ENCODE measurements around the gene CCDC134. TPM values are rescaled to one million over a fixed set of nuclear protein-coding genes. Genes with fewer than 3 reads are reported as not detected.
A peak's percentile ranks its signal among the peaks of the same experiment; 100 is the strongest.

Gene CCDC134
- total RNA-seq, 1 experiment from 2014 or later, result 7.9 TPM

- POLR2A ChIA-PET (ENCODE audit: unreplicated experiment), result interaction anchor here (0.6 kb wide), 1 partner anchor 35 kb away, joined by 3 read pairs; no protein-coding TSS in a partner anchor
- CTCF ChIA-PET, result interaction anchor here (2.0 kb wide), 1 partner anchor 35 kb away, joined by 6 read pairs; no protein-coding TSS in a partner anchor
- H3K9me2 ChIP-seq (replicated peaks; ENCODE audit: low read length), result no peaks in the 10 kb centered on the region
- no peaks in the 10 kb centered on the region for H3K4me1 ChIP-seq (ENCODE audit: insufficient read depth, low read length)
- intact Hi-C loops (cut with micrococcal nuclease), result no loop called here
- DNase-seq (no peak), ATAC-seq (no peak)
- H3K27ac ChIP-seq (ENCODE audit: low read length), result no peak overlapping the region
- H3F3A ChIP-seq (ENCODE audit: low read length, unreplicated experiment), result no peaks in the 10 kb centered on the region
- H3K27me3 ChIP-seq (ENCODE audit: low read length), result no peaks in the 10 kb centered on the region
- no peak overlapping the region for H3K9ac ChIP-seq (ENCODE audit: low read length)
- H3K4me2 ChIP-seq (ENCODE audit: low read length), result no peak overlapping the region
- H3K79me2 ChIP-seq (ENCODE audit: low read length), result no peaks in the 10 kb centered on the region
- TF ChIP-seq CTCF (conservative IDR thresholded peaks at IDR 0.05; ENCODE audit: low read depth, low read length) (no peak), EZH2 (IDR thresholded peaks at IDR 0.05; ENCODE audit: low read length, unreplicated experiment) (no peak), EZH2phosphoT487 (IDR thresholded peaks at IDR 0.05; ENCODE audit: borderline replicate concordance, low read length) (no peak)
- BruUV-seq (replicated peaks), result no TSS peak
- H4K20me1 ChIP-seq (ENCODE audit: low read length), result no peaks in the 10 kb centered on the region
- H3K9me3 ChIP-seq (ENCODE audit: low read length), result no peaks in the 10 kb centered on the region
- H3K4me3 ChIP-seq (ENCODE audit: low read length), result no peak overlapping the region
- no peaks in the 10 kb centered on the region for H3K36me3 ChIP-seq (ENCODE audit: low read depth, low read length)
- H2AFZ ChIP-seq (ENCODE audit: low read length), result 0 out of 2 replicates have a peak overlapping the region, but pooled peaks have one; percentile 22
Measured at GRCh38 chr22:41781507-41781906, 19.0 kb upstream of the CCDC134 start.

- ATAC-seq, result no peak
- no TSS peak for BruUV-seq (replicated peaks)
- Histone ChIP-seq H3K27me3 (ENCODE audit: low read length) (no peaks in the 10 kb centered on the region), H3K9ac (ENCODE audit: low read length) (no peak overlapping the region), H3K9me3 (ENCODE audit: low read length) (no peaks in the 10 kb centered on the region), H3F3A (ENCODE audit: low read length, unreplicated experiment) (no peaks in the 10 kb centered on the region), H3K4me2 (ENCODE audit: low read length) (no peak overlapping the region), H3K4me1 (ENCODE audit: insufficient read depth, low read length) (no peaks in the 10 kb centered on the region), H3K9me2 (replicated peaks; ENCODE audit: low read length) (no peaks in the 10 kb centered on the region), H3K36me3 (ENCODE audit: low read depth, low read length) (no peaks in the 10 kb centered on the region), H2AFZ (ENCODE audit: low read length) (no peak overlapping the region), H4K20me1 (ENCODE audit: low read length) (no peaks in the 10 kb centered on the region), H3K79me2 (ENCODE audit: low read length) (no peaks in the 10 kb centered on the region), H3K27ac (ENCODE audit: low read length) (no peak overlapping the region), H3K4me3 (ENCODE audit: low read length) (no peak overlapping the region)
- POLR2A ChIA-PET (ENCODE audit: unreplicated experiment), result no interaction called here
- no peak for DNase-seq
- CTCF ChIA-PET, result no interaction called here
- intact Hi-C loops (cut with micrococcal nuclease), result no loop called here
- no peak for TF ChIP-seq CTCF (conservative IDR thresholded peaks at IDR 0.05; ENCODE audit: low read depth, low read length)
- TF ChIP-seq EZH2phosphoT487 (IDR thresholded peaks at IDR 0.05; ENCODE audit: borderline replicate concordance, low read length), result no peak
- TF ChIP-seq EZH2 (IDR thresholded peaks at IDR 0.05; ENCODE audit: low read length, unreplicated experiment), result no peak
Measured at GRCh38 chr22:41782316-41782715, 18.2 kb upstream of the CCDC134 start.

- Histone ChIP-seq H3K9me2 (replicated peaks; ENCODE audit: low read length) (no peaks in the 10 kb centered on the region), H3F3A (ENCODE audit: low read length, unreplicated experiment) (no peaks in the 10 kb centered on the region), H3K9me3 (ENCODE audit: low read length) (no peaks in the 10 kb centered on the region), H3K79me2 (ENCODE audit: low read length) (no peaks in the 10 kb centered on the region), H3K9ac (ENCODE audit: low read length) (no peak overlapping the region), H3K27me3 (ENCODE audit: low read length) (no peaks in the 10 kb centered on the region), H2AFZ (ENCODE audit: low read length) (no peak overlapping the region), H3K4me1 (ENCODE audit: insufficient read depth, low read length) (no peaks in the 10 kb centered on the region), H3K4me3 (ENCODE audit: low read length) (no peak overlapping the region), H3K4me2 (ENCODE audit: low read length) (no peak overlapping the region), H3K27ac (ENCODE audit: low read length) (no peak overlapping the region), H4K20me1 (ENCODE audit: low read length) (no peaks in the 10 kb centered on the region), H3K36me3 (ENCODE audit: low read depth, low read length) (no peaks in the 10 kb centered on the region)
- DNase-seq (no peak), ATAC-seq (no peak)
- ChIA-PET CTCF (no interaction called here), POLR2A (ENCODE audit: unreplicated experiment) (no interaction called here)
- BruUV-seq (replicated peaks), result no TSS peak
- TF ChIP-seq EZH2 (IDR thresholded peaks at IDR 0.05; ENCODE audit: low read length, unreplicated experiment), result no peak
- no peak for TF ChIP-seq EZH2phosphoT487 (IDR thresholded peaks at IDR 0.05; ENCODE audit: borderline replicate concordance, low read length)
- intact Hi-C loops (cut with micrococcal nuclease), result no loop called here
Measured at GRCh38 chr22:41782751-41783150, 17.7 kb upstream of the CCDC134 start.
